Endothelial cell of umbilical vein (primary cell): ENCODE data around the gene CMTM7. TPM values are rescaled to one million over a fixed set of nuclear protein-coding genes. Genes with fewer than 3 reads are reported as not detected.

Source experiments
- BruUV-seq: library from RNA; stranded (reverse); fragments of 400-500 nt; replicated peaks from 2 replicates; lab custom pipeline; 2021; lab: Mats Ljungman, UMichigan
- CTCF ChIA-PET: fragments of 300-600, 350-600 bp; sonication (Branson Sonifier 250); formaldehyde crosslinking; loops from one replicate; lab custom pipeline; 2021; ENCODE audit warnings: antibody characterized with exemption, inconsistent platforms; lab: Charles Lee
- POLR2A ChIA-PET: fragments of 300-600, 350-600 bp; sonication (Branson Sonifier 250); formaldehyde crosslinking; loops from one replicate; lab custom pipeline; 2021; ENCODE audit warnings: antibody characterized with exemption, inconsistent platforms; lab: Charles Lee
- DNase-seq: peaks from one replicate; pipeline ENCODE4 v3.0.0-alpha.2; 2011; ENCODE audit warnings: low read depth, low spot score
- FAIRE-seq: peaks from 2 replicates; lab custom pipeline; 2011; peaks lifted over from hg19 to GRCh38; lab: Jason Lieb, UNC
- H2AFZ ChIP-seq: 2 replicates; pipeline ENCODE4 v1.6.0; 2012; ENCODE audit warnings: low read depth, low read length, control low read depth, inconsistent platforms
- H3K27ac ChIP-seq: 2 replicates; pipeline ENCODE4 v1.5.1; 2011; ENCODE audit warnings: low read depth, mild to moderate bottlenecking, control low read depth, low read length, moderate library complexity; ENCODE audit not compliant: insufficient read depth
- H3K27me3 ChIP-seq, 2 experiments: 2 replicates each; pipeline versions ENCODE4 v1.6.0 to v1.6.1; 2011; ENCODE audit warnings: low read length in 2 of 2, mixed read lengths in 1 of 2; ENCODE audit not compliant: control insufficient read depth in 2 of 2, insufficient read depth in 2 of 2
- H3K36me3 ChIP-seq, 2 experiments: 2 replicates in 1 of 2; 3 replicates in 1 of 2; pipeline ENCODE4 v1.5.1; 2011; ENCODE audit warnings: low read length in 2 of 2, mild to moderate bottlenecking in 1 of 2, moderate library complexity in 1 of 2; ENCODE audit not compliant: control insufficient read depth in 2 of 2, insufficient read depth in 2 of 2; ENCODE audit errors: extremely low read depth in 1 of 2
- H3K4me1 ChIP-seq: 3 replicates; pipeline ENCODE4 v1.5.1; 2011; ENCODE audit warnings: mild to moderate bottlenecking, low read length; ENCODE audit not compliant: control insufficient read depth, insufficient read depth; ENCODE audit errors: extremely low read depth
- H3K4me2 ChIP-seq: 2 replicates; pipeline ENCODE4 v1.6.1; 2011; ENCODE audit warnings: low read length, control low read depth, mixed read lengths; ENCODE audit not compliant: insufficient read depth
- H3K4me3 ChIP-seq, 3 experiments: fragments of 200-600 bp in 1 of 3; sonication (generic), shearing (Covaris generic) in 1 of 3; replicated peaks in 1 of 3; 2 replicates each; pipeline ENCODE4 v1.5.1; 2011 to 2016; ENCODE audit warnings: control low read depth in 3 of 3, low read length in 3 of 3, mild to moderate bottlenecking in 2 of 3, inconsistent platforms in 1 of 3, low read depth in 1 of 3, moderate library complexity in 1 of 3; ENCODE audit not compliant: insufficient read depth in 1 of 3
- H3K79me2 ChIP-seq: 2 replicates; pipeline ENCODE4 v1.6.0; 2012; ENCODE audit warnings: low read length, inconsistent platforms; ENCODE audit not compliant: control insufficient read depth, insufficient read depth
- H3K9ac ChIP-seq: replicated peaks from 2 replicates; pipeline ENCODE3; 2011; ENCODE audit warnings: low read length, control low read depth; ENCODE audit not compliant: insufficient read depth; ENCODE audit errors: extremely low read depth
- H3K9me1 ChIP-seq: replicated peaks from 3 replicates; pipeline ENCODE4 v1.6.0; 2011; ENCODE audit warnings: mild to moderate bottlenecking, low read length; ENCODE audit not compliant: control insufficient read depth, insufficient read depth; ENCODE audit errors: extremely low read depth
- H3K9me3 ChIP-seq: replicated peaks from 2 replicates; pipeline ENCODE4 v1.5.1; 2012; ENCODE audit warnings: low read length, inconsistent platforms; ENCODE audit not compliant: control insufficient read depth, insufficient read depth
- H4K20me1 ChIP-seq: replicated peaks from 2 replicates; pipeline ENCODE3; 2011; ENCODE audit warnings: mild to moderate bottlenecking, low read length; ENCODE audit not compliant: control insufficient read depth, insufficient read depth; ENCODE audit errors: extremely low read depth
- CTCF ChIP-seq, 2 donors: IDR thresholded peaks; 1 replicate in 1 of 2; 2 replicates in 1 of 2; pipeline ENCODE4 v1.5.1; 2011; ENCODE audit warnings: low read length in 2 of 2, mild to moderate bottlenecking in 2 of 2, moderate library complexity in 2 of 2, control low read depth in 1 of 2, inconsistent platforms in 1 of 2, low read depth in 1 of 2; ENCODE audit not compliant: insufficient read depth in 1 of 2; ENCODE audit errors: extremely low read depth in 1 of 2
- EZH2 ChIP-seq: IDR thresholded peaks from 2 replicates; pipeline ENCODE4 v1.6.1; 2012; ENCODE audit warnings: borderline replicate concordance, low read depth, mild to moderate bottlenecking, moderate library complexity, low read length, inconsistent platforms; ENCODE audit not compliant: severe bottlenecking
- FOS ChIP-seq: IDR thresholded peaks from 2 replicates; pipeline ENCODE4 v1.6.1; 2011; ENCODE audit warnings: mild to moderate bottlenecking, low read length, moderate library complexity, borderline replicate concordance; ENCODE audit not compliant: insufficient read depth
- GATA2 ChIP-seq: IDR thresholded peaks from 2 replicates; pipeline ENCODE4 v1.7.0; 2011; ENCODE audit warnings: low read depth, mild to moderate bottlenecking, moderate library complexity, mixed read lengths, low read length; ENCODE audit not compliant: insufficient read length, insufficient read depth
- JUN ChIP-seq: IDR thresholded peaks from 2 replicates; pipeline ENCODE4 v1.6.1; 2011; ENCODE audit warnings: borderline replicate concordance, low read depth; ENCODE audit not compliant: insufficient read length, insufficient read depth
- MYC ChIP-seq: IDR thresholded peaks from one replicate; pipeline ENCODE4 v1.6.1; 2011; ENCODE audit warnings: mild to moderate bottlenecking, low read depth, low read length
- POLR2A ChIP-seq: IDR thresholded peaks from 2 replicates; pipeline ENCODE4 v1.6.1; 2012; ENCODE audit warnings: low read depth, mild to moderate bottlenecking, control low read depth, low read length
- POLR2AphosphoS5 ChIP-seq: IDR thresholded peaks from 2 replicates; pipeline ENCODE4 v1.6.1; 2012; ENCODE audit warnings: low read depth, mild to moderate bottlenecking, control low read depth, low read length, moderate library complexity; ENCODE audit not compliant: insufficient read depth
- dilution Hi-C: fragments of 300-500 bp; cut with MboI; formaldehyde crosslinking; loops from one replicate; pipeline ENCODE4 v1.15.0; 2019; ENCODE audit warnings: low sequenced_read_pairs; ENCODE audit not compliant: extremely low pct_ligation_motif_present
- intact Hi-C: fragments of 100-400 bp; cut with micrococcal nuclease; formaldehyde crosslinking; loops from one replicate; pipeline ENCODE4 v1.10.0; 2022
- polyA plus RNA-seq, 4 experiments: library from polyadenylated mRNA; depleted of rRNA in 3 of 4; stranded (reverse) in 3 of 4; unstranded in 1 of 4; fragments of >200 nt; gene quantifications; 2 replicates each; pipeline versions ENCODE4 v1.2.1 to v1.2.3, GENCODE V29; 2011 to 2012; ENCODE audit warnings: missing spikeins in 1 of 4
- total RNA-seq: library from RNA; stranded (reverse); gene quantifications from 2 replicates; pipeline ENCODE4 v1.2.3, GENCODE V29; 2021
- TF ChIP-seq, protein P1 (sequence below): IDR thresholded peaks from 2 replicates; pipeline ENCODE4 v1.6.1; 2011; ENCODE audit not compliant: insufficient read depth, insufficient read length

The CMTM7 gene
- total and polyA plus RNA-seq, 2 donors (not counting 3 experiments of a cell fraction or from before 2014, with no cell fraction given), result 44.7 to 88.5 TPM

- no peak for FAIRE-seq
- H3K9me1 ChIP-seq, result no peaks in the 10 kb centered on the region
- no peaks in the 10 kb centered on the region for H3K79me2 ChIP-seq
- no peak overlapping the region for H3K27ac ChIP-seq
- peaks cover 0 to 2% of the 10 kb centered on the region in 2 experiments for H3K27me3 ChIP-seq
- no peaks in the 10 kb centered on the region for H4K20me1 ChIP-seq
- no peak overlapping the region for H2AFZ ChIP-seq
- ChIA-PET CTCF (no interaction called here), POLR2A (no interaction called here)
- no peak overlapping the region for H3K9ac ChIP-seq
- BruUV-seq, result no TSS peak
- dilution Hi-C loops, result no loop called here
- DNase-seq, result no peak
- no peak overlapping the region for H3K4me2 ChIP-seq
- no peak overlapping the region for H3K4me3 ChIP-seq
- peaks cover 9% of the 10 kb centered on the region for H3K4me1 ChIP-seq
- TF ChIP-seq, protein P1, sequence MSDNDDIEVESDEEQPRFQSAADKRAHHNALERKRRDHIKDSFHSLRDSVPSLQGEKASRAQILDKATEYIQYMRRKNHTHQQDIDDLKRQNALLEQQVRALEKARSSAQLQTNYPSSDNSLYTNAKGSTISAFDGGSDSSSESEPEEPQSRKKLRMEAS, result no peak
- H3K36me3 ChIP-seq, result no peaks in the 10 kb centered on the region
- intact Hi-C loops, result loop anchor here (5.0 kb wide), 1 partner anchor 192 kb away; the partner anchor contains the start of gene DYNC1LI1
- no peaks in the 10 kb centered on the region for H3K9me3 ChIP-seq
Measured at GRCh38 chr3:32379831-32380500, 11.7 kb upstream of the CMTM7 start.

DNA sequence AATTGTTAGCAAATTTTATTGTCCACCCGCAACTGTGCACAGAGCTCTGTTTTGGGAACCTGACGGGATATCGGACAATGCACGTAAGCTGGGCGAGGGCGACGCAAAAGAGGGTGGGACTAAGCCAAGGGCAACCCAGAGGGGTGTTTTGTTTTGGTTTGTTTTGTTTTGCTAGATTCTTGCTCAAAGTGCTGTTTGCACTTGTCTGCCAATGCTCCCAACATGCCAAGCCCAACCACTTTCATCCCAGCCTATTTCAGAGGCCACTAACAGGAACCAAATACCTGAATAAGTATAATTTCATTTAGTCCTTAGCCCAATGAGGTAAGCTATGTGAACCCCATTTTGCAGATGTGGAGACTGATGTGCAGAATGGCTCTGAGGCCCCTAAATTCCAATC is 9.7 kb upstream of the CMTM7 start:
- H3K27ac ChIP-seq, result no peak overlapping the region
- dilution Hi-C loops, result no loop called here
- H3K4me2 ChIP-seq, result no peak overlapping the region
- ChIA-PET CTCF (interaction anchor here (1.0 kb wide), 1 partner anchor 86 kb away, joined by 3 read pairs; no protein-coding TSS in a partner anchor), POLR2A (no interaction called here)
- H3K27me3 ChIP-seq, result peaks cover 0 to 2% of the 10 kb centered on the region in 2 experiments
- intact Hi-C loops, result no loop called here
- DNase-seq, result no peak
- no peaks in the 10 kb centered on the region for H3K9me1 ChIP-seq
- H4K20me1 ChIP-seq, result no peaks in the 10 kb centered on the region
- no peak overlapping the region for H3K9ac ChIP-seq
- no peak for FAIRE-seq
- H3K4me1 ChIP-seq, result no peaks in the 10 kb centered on the region
- H3K79me2 ChIP-seq, result no peaks in the 10 kb centered on the region
- H3K4me3 ChIP-seq, result no peak overlapping the region
- no peak overlapping the region for H2AFZ ChIP-seq
- no TSS peak for BruUV-seq
- no peak for TF ChIP-seq POLR2AphosphoS5
- TF ChIP-seq FOS, result no peak
- TF ChIP-seq, protein P1, result no peak
- no peak for TF ChIP-seq CTCF (IDR thresholded peaks at IDR 0.05; ENCODE audit: extremely low read depth in 1 of 2, insufficient read depth in 1 of 2, low read depth in 1 of 2, low read length in 2 of 2)
- TF ChIP-seq GATA2, result no peak
- no peak for TF ChIP-seq EZH2
- no peak for TF ChIP-seq MYC
- no peak for TF ChIP-seq JUN
- no peak for TF ChIP-seq POLR2A
- H3K9me3 ChIP-seq, result no peaks in the 10 kb centered on the region
- H3K36me3 ChIP-seq, result no peaks in the 10 kb centered on the region
